GM21390 (cell line): Measurements from ENCODE around the gene ZNF263.

Experiments
- ATAC-seq: cut with Tn5 transposase; IDR thresholded peaks from one replicate; pipeline ENCODE4 v1.9.1; 2021; ENCODE audit not compliant: unreplicated experiment

The ZNF263 gene

DNA sequence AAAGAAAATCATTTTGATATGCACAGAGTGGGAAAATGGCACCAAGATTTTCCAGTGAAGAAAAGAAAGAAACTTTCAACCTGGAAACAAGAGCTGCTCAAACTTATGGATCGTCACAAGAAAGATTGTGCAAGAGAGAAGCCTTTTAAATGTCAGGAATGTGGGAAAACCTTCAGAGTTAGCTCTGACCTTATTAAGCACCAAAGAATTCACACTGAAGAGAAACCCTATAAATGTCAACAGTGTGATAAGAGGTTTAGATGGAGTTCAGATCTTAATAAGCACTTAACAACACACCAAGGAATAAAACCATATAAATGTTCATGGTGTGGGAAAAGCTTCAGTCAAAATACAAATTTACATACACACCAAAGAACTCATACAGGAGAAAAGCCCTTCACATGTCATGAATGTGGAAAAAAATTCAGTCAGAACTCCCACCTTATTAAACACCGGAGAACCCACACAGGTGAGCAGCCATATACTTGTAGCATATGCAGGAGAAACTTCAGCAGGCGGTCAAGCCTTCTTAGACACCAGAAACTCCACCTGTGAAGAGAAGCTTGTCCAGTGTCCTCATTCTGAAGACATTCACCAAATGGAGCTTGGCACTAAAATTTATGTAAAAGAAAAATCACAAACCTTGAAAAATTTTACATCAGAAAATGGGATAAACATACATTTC is 34.2 kb downstream of the ZNF263 start:
- ATAC-seq, result no peak

GRCh38 chr16:3321816-3322215 is 38.5 kb downstream of the ZNF263 start:
- no peak for ATAC-seq

- no peak for ATAC-seq
Observed at GRCh38 chr16:3327514-3327913, 44.2 kb downstream of the ZNF263 start.

DNA sequence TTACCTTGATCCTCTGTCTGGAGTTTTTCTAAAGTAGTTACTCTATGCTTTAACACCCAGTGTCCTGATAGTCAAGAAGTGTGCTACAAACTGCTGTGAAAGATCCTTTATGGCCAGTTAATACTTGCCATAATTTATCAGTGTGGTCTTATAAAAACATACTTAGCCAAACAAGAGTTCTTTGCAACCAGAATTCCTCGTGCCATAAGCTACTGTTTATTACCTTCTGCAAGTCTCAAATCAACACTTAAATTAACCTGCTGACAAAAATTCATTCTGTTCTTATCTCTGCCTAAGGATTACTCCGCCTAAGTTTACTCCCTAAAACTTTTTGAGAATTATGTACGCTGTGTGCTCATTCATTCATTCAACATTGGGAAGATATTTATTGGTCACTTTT is 44.8 kb downstream of the ZNF263 start:
- no peak for ATAC-seq

DNA sequence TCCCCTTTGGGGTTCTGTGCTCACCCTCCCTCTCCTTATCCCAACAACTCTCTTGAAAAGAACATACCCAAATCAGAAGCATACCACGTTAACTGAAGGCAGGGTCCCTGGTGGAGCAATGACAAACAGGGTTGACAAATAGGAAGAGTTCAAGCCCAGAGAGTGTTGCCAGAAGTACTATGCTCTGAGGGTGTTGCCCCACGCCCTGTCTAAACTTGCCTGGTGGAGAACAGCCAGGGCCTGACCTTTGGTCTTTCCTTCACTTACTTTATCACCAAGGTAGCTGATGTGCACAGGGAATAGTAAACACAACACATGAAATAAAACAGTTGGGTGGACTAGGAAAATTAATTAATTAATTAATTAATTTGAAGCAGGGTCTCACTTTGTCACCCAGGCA is 45.4 kb downstream of the ZNF263 start:
- ATAC-seq, result no peak
